ENCODE data around the gene KRT16. TPM values are rescaled to one million over a fixed set of nuclear protein-coding genes. Genes with fewer than 3 reads are reported as not detected.

KRT16 gene
- total and polyA plus RNA-seq, 2 of the 8 experiments (the other 6 are each of a cell fraction or from before 2014, with no cell fraction given): not detected

- Histone ChIP-seq H4K8ac (ENCODE audit: extremely low read depth, insufficient read depth, low read length) (no peak overlapping the region), H3K4me2 (ENCODE audit: insufficient read depth in 1 of 2, low read depth in 2 of 2, low read length in 2 of 2) (no peak overlapping the region), H3K4me1 (replicated peaks in 1 of 4; ENCODE audit: control insufficient read depth in 3 of 4, insufficient read depth in 4 of 4, low read length in 3 of 4) (peaks cover 0 to 3% (median 2%) of the 10 kb centered on the region in 4 experiments; a peak in 3 of 7 replicates), H4K20me1 (replicated peaks in 1 of 2; ENCODE audit: control insufficient read depth in 1 of 2, insufficient read depth in 2 of 2, low read length in 2 of 2) (no peaks in the 10 kb centered on the region), H3K79me2 (ENCODE audit: control insufficient read depth in 1 of 2, insufficient read depth in 2 of 2, low read length in 2 of 2) (no peaks in the 10 kb centered on the region), H3K27ac (ENCODE audit: low read depth, low read length) (no peak overlapping the region), H3K79me1 (ENCODE audit: low read depth, low read length) (no peaks in the 10 kb centered on the region), H3K14ac (ENCODE audit: insufficient read length) (no peak overlapping the region), H3K18ac (ENCODE audit: extremely low read depth, low read length) (no peak overlapping the region), H3K9me3 (ENCODE audit: insufficient read depth in 2 of 2, low read depth in 1 of 2, low read length in 1 of 2) (no peaks in the 10 kb centered on the region), H3K56ac (replicated peaks; ENCODE audit: insufficient read length, low read depth, low read length) (no peak overlapping the region), H2BK20ac (ENCODE audit: low read length) (no peak overlapping the region), H3K36me3 (ENCODE audit: control insufficient read depth in 2 of 4, insufficient read depth in 4 of 4, low read length in 3 of 4) (no peaks in the 10 kb centered on the region), H2AFZ (ENCODE audit: low read length) (no peak overlapping the region), H3K23me2 (ENCODE audit: low read depth, low read length) (no peaks in the 10 kb centered on the region), H4K91ac (replicated peaks; ENCODE audit: insufficient read length, low read length) (no peak overlapping the region), H2BK15ac (ENCODE audit: low read length) (no peak overlapping the region), H2BK5ac (ENCODE audit: low read depth, low read length) (no peak overlapping the region), H3K27me3 (replicated peaks in 1 of 4; ENCODE audit: control insufficient read depth in 3 of 4, extremely low read depth in 1 of 4, insufficient read depth in 3 of 4, low read length in 3 of 4) (no peaks in the 10 kb centered on the region), H3K4me3 (ENCODE audit: extremely low read depth in 1 of 4, insufficient read depth in 2 of 4, low read depth in 3 of 4, low read length in 4 of 4) (no peak overlapping the region), H3K4ac (replicated peaks; ENCODE audit: insufficient read length, low read depth, low read length) (no peak overlapping the region), H2BK12ac (ENCODE audit: low read depth, low read length) (no peak overlapping the region), H2AK5ac (ENCODE audit: low read depth, low read length) (no peak overlapping the region), H3K9ac (replicated peaks in 1 of 4; ENCODE audit: extremely low read depth in 1 of 4, low read depth in 3 of 4, low read length in 3 of 4) (no peak overlapping the region), H2BK120ac (replicated peaks; ENCODE audit: low read depth, low read length) (no peak overlapping the region), H3K23ac (ENCODE audit: insufficient read length) (no peak overlapping the region), H4K5ac (ENCODE audit: insufficient read length, low read depth, low read length) (no peak overlapping the region)
- CTCF ChIA-PET (ENCODE audit: partially characterized antibody): interaction anchor here (0.6 to 14.5 kb wide), 6 partner anchors 11 to 160 kb away, joined by 3 to 103 read pairs (median 10); no protein-coding TSS in a partner anchor
- FAIRE-seq (no peak), DNase-seq (ENCODE audit: low read depth in 1 of 2, low spot score in 2 of 2) (no peak)
- WGBS, 2 experiments (ENCODE audit: extremely low coverage in 1 of 2, insufficient coverage in 1 of 2, insufficient read length in 1 of 2, insufficient replicate concordance in 2 of 2, low coverage in 1 of 2, low lambda C conversion rate in 2 of 2, missing lambda C conversion rate in 1 of 2): 94% methylated on average over 2 of the region's 2 CpGs; no CpG with 5 or more reads in 1 of the 2 experiments
- POLR2A ChIA-PET (ENCODE audit: partially characterized antibody): interaction anchor here (1.5 kb wide), 1 partner anchor 40 kb away, joined by 3 read pairs; no protein-coding TSS in a partner anchor
- TF ChIP-seq BACH1 (IDR thresholded peaks at IDR 0.05; ENCODE audit: low read length): no peak
- TF ChIP-seq SP1 (IDR thresholded peaks at IDR 0.05; ENCODE audit: low read depth, low read length): no peak
- no peak for TF ChIP-seq YY1 (IDR thresholded peaks at IDR 0.05; ENCODE audit: low read depth, low read length)
- TF ChIP-seq SIX5 (IDR thresholded peaks at IDR 0.05; ENCODE audit: low read depth, low read length): no peak
- no peak for TF ChIP-seq ATF2 (IDR thresholded peaks at IDR 0.05; ENCODE audit: low read length)
- no peak for TF ChIP-seq TAF7 (optimal IDR thresholded peaks at IDR 0.05; ENCODE audit: borderline replicate concordance, low read depth, low read length)
These were observed 9.3 kb upstream of the KRT16 start for GRCh38 chr17:41621916-41622315.

Measured in H1 (cell line).